ENCODE measurements around the gene MEGF6.

MEGF6 gene

GRCh38 chr1:3518256-3518655 lies 93.1 kb downstream of the MEGF6 start:
- peak in 1 of 5 experiments; percentile 22 for DNase-seq

- no peak for DNase-seq
These were observed 94.2 kb downstream of the MEGF6 start for GRCh38 chr1:3516911-3517675.

GRCh38 chr1:3516481-3516869 lies 94.8 kb downstream of the MEGF6 start:
- DNase-seq, result no peak

- no peak for DNase-seq
These were observed 95.4 kb downstream of the MEGF6 start for GRCh38 chr1:3515774-3516480.

GRCh38 chr1:3515272-3515671 lies 96.0 kb downstream of the MEGF6 start:
- DNase-seq, result no peak

GRCh38 chr1:3514404-3514803 lies 96.9 kb downstream of the MEGF6 start:
- DNase-seq, result no peak

GRCh38 chr1:3511856-3512255 lies 99.5 kb downstream of the MEGF6 start:
- DNase-seq, result no peak

- DNase-seq, result no peak
These were observed 100.0 kb downstream of the MEGF6 start for GRCh38 chr1:3511306-3511705.

- no peak for DNase-seq
These were observed 100.4 kb downstream of the MEGF6 start for GRCh38 chr1:3510956-3511250.

- DNase-seq, result no peak
These were observed 101.0 kb downstream of the MEGF6 start for GRCh38 chr1:3510136-3510955.

GRCh38 chr1:3509721-3510120 lies 101.6 kb downstream of the MEGF6 start:
- DNase-seq, result no peak

- no peak for DNase-seq
These were observed 102.4 kb downstream of the MEGF6 start for GRCh38 chr1:3508757-3509415.

- no peak for DNase-seq
These were observed 103.6 kb downstream of the MEGF6 start for GRCh38 chr1:3507636-3508275.

GRCh38 chr1:3506943-3507342 lies 104.4 kb downstream of the MEGF6 start:
- no peak for DNase-seq

- DNase-seq, result no peak
These were observed 105.3 kb downstream of the MEGF6 start for GRCh38 chr1:3506041-3506440.

GRCh38 chr1:3505161-3505560 lies 106.1 kb downstream of the MEGF6 start:
- no peak for DNase-seq

- DNase-seq, result no peak
These were observed 106.5 kb downstream of the MEGF6 start for GRCh38 chr1:3504822-3505153.

- DNase-seq, result no peak
These were observed 107.0 kb downstream of the MEGF6 start for GRCh38 chr1:3504151-3504821.

- DNase-seq, result no peak
These were observed 107.8 kb downstream of the MEGF6 start for GRCh38 chr1:3503525-3503886.

GRCh38 chr1:3502641-3503524 lies 108.4 kb downstream of the MEGF6 start:
- DNase-seq, result no peak

Data from T-helper 2 cell (primary cell).